ENCODE results near the gene OR6B2. TPM values are rescaled to one million over a fixed set of nuclear protein-coding genes. Genes with fewer than 3 reads are reported as not detected.

OR6B2 gene
- total RNA-seq, 1 donor from 2014 or later: not detected

- DNase-seq: no peak
- H3K27ac Mint-ChIP-seq: no peak overlapping the region
- H3K4me1 Mint-ChIP-seq: peaks cover 2% of the 10 kb centered on the region
- intact Hi-C loops (cut with micrococcal nuclease): no loop called here
- no peaks in the 10 kb centered on the region for H3K27me3 Mint-ChIP-seq
- H3K4me3 Mint-ChIP-seq: no peak overlapping the region
- H3K9me3 Mint-ChIP-seq: peaks cover 5% of the 10 kb centered on the region
- peaks cover 41% of the 10 kb centered on the region for H3K36me3 Mint-ChIP-seq (ENCODE audit: low read depth)
Observed at GRCh38 chr2:239983004-239983778, 47.0 kb downstream of the OR6B2 start.

Other genes starting within 250 kb of the OR6B2 start
- 96.6 and 121 TPM in 2 replicates for gene NDUFA10, start 5.1 kb downstream of the OR6B2 start, total RNA-seq
- gene OR6B3, start 23.1 kb upstream of the OR6B2 start, total RNA-seq: not detected in 2 replicates
- gene COPS9, start 105.9 kb upstream of the OR6B2 start, total RNA-seq: 132 and 135 TPM in 2 replicates
- not detected in 2 replicates for gene OTOS, start 110.2 kb upstream of the OR6B2 start, total RNA-seq